Measurements from ENCODE around the gene C6orf89. TPM values are rescaled to one million over a fixed set of nuclear protein-coding genes. Genes with fewer than 3 reads are reported as not detected.

The C6orf89 gene, protein sequence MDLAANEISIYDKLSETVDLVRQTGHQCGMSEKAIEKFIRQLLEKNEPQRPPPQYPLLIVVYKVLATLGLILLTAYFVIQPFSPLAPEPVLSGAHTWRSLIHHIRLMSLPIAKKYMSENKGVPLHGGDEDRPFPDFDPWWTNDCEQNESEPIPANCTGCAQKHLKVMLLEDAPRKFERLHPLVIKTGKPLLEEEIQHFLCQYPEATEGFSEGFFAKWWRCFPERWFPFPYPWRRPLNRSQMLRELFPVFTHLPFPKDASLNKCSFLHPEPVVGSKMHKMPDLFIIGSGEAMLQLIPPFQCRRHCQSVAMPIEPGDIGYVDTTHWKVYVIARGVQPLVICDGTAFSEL
- 16.9 and 19.1 TPM in 2 replicates for total RNA-seq (2014; rRNA removed; shearing (Covaris generic))

DNA sequence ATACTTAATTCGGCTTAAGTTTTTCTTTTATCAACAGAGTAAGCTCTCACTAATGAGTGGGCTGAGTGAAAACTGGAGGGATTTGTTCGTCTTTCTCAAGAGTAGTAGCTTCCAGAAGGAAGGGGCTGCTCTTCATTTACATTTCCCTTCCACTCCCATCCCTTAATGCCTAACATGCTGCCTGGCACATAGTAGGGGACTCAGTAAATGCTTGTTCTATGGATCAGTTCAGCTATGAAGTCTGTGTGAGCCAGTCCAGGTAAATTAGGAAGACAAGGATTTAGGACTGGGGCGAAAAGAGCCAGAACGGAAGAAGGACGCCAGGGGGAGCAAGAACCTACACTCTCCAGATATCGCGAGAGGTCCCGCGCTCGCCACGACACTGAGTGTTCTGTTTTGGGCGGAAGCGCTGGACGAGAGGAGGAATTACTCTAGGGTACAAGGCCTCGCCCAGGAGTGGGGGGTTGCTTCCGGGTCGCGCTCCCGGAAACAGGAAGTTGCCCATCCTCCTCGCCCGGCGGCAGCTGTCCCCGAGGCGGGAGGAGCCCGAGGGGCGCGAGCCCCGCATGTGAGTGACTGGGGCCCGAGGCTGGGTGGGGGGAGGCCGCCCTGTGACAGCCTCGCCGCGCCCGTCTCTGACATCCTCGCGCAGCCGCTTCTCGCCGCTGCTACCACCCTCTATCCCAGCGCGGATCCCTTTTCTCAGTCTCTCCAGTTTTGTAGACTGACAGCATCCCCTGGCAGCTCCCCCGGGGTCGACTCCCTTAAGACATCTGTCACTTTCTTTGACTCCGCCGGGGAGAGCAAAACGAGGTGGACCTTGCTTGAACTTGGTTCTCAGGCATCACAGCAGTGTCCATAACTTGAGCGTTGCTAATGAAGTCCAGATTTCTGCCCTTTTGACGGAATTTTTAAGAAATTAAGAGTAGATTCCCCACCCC, at the start of gene C6orf89:
Gene C6orf89 (plus strand): TSS at position 492 of the 941 bp plus-strand sequence. CDS start 13,493 bp downstream, outside the sequence.
- peak; percentile 99 for DNase-seq (ENCODE audit: low spot score)

DNA sequence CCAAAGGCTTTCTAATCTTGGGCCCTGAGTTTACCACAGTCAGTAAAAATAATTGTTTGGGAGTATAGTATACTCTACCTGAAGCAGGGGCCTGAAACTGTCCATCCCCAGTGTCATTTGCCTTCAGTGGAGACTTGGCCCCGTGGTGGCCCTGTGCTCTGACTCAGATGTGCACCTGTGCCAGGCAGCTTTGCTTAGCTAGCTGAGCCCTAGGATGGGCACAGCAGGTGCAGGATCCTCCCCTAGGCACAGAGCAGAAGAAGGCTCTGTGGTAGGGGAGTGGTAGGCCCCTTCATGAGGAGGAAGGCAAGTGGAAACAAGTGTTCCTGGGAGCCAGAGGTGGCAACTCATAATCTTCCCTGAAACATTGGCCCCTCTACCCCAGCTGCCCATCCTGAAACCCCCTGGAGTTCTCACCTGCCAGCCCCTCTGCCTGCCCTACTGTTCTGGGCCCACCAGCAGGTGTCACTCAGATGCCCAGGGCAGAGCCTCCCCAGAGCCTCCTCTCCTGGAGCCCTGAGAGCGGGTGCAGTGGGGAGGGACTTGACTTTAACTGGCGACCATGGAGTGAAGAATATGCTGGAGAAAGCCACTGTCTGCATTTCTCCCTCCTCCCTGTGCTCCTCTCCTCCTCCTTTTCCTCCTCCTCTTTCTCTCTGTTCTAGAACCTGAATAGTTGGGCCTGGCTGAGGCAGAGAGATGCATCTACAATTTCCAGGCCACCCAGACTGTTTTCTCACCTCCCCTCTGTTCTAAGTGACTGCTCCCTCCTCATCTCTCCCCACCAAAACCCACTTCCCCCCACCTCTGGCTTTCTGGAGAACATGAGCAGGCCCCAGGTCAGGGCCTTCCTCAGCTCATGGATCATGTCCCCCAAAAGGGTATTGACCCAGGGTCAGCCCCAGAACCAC, 49.4 kb upstream of the C6orf89 start:
- DNase-seq (ENCODE audit: low spot score): no peak

DNA sequence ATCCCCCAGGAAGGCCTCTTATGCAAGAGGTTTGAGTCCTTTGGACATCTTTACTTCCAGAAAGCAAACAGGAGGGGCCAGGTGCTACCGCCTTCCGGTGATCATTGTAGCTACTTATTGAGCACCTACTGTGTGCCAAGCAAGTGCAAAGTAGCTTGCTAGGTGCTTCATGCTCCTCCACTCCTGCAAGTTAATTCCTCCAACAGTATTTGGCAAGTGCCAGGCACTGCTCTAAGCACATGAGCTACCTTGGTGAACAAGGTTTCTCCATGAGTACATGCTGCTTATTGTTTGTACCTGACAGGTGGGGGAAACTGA, 48.8 kb upstream of the C6orf89 start:
- no peak for DNase-seq (ENCODE audit: low spot score)

DNA sequence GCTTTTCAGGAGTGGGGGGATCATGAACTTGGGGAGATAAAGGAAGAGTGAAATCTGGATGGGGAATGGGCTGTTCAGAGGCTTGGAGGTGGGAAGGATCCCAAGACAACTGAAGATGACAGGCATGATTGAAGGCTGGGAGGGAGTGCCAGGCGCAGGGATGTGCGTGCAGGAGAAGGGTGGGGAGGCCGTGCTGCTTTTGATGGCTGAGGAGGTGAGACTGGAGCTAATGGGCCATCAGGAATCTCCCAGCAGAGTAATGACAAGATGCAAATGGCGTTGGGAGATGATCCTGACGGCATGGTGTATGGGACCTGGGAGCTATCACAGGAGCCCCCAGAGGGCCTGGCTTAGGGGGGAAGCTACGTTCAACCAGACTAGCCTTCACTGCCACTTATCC, 48.1 kb upstream of the C6orf89 start:
- no peak for DNase-seq (ENCODE audit: low spot score)

DNA sequence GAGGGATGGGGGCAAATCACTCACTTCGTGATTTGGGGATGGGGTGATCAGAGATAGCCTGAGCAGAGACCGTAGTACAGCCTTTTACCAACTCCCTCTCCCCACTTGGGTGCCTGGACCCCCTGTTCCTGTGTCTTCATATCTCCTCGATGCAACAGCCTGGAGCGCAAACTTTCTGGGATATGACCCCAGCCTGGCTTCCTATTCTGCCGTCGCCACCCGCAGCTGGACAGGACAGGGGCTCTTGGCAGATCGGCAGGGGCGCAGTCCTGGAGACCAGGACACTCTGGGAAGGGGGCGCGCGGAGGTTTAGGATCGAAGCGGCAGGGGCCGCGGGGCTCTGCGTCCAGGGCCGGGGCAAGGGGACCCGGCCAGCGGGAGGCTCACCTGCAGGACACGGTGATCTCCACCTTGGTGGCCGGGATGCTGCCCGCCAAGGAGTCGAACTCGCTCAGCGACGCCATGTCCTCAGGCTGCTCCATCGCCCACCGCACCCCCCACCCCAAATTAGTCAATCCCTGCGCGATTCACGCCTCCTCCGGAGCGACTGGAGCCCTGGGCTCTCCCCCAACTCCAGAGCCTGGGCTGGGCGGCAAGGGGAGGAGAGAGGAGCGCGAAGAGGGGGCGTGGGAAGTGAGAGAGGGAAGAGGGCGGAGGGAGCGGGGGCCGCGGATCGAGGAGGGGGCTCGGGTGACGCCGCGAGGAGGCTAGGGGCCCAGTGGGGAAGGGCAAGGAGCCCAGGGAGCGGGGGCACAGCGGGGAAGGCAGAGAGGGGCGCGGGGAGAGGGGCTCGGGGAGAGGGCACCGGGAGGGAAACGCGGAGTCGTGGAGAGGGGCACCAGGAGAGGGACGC, 46.6 kb upstream of the C6orf89 start, which contains the start of gene CPNE5:
Gene CPNE5 (minus strand): TSS at position 549 of the 853 bp plus-strand sequence. CDS start 67 bp downstream, at position 482.
- DNase-seq (ENCODE audit: low spot score): no peak

DNA sequence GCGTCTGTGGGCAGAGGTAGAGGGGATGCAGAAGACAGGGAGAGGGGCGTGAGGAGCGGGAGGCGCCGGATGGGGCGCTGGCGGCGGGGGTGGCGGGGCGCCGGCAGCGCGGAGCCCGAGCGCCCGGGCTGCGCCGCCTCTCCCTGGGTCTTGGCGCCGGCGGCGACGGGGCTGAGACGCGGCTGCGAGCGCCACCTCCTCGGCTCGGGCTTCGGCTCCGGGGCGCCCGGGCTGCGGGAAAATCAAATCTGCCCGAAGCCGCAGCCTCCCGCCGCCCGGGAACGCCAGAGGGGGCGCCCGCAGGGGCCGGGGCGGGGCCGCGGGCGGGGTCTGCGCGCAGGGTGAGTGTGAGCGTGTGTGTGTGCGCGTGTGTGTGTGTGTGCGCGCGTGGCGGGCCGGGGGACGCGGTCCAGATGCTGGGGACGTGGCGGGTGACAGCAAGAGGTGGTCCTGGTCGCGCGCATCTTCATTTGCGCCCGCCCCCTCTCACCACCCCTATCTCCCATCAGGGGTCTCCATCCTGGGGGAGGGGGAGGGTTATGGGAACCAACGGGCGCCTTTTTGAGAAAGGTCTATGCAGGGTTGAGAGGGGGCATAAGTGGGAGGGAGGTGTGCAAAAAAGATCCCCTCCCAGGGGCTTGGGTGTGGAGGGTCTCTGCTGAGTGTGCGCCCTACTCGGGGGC, 45.9 kb upstream of the C6orf89 start:
- DNase-seq (ENCODE audit: low spot score): no peak

DNA sequence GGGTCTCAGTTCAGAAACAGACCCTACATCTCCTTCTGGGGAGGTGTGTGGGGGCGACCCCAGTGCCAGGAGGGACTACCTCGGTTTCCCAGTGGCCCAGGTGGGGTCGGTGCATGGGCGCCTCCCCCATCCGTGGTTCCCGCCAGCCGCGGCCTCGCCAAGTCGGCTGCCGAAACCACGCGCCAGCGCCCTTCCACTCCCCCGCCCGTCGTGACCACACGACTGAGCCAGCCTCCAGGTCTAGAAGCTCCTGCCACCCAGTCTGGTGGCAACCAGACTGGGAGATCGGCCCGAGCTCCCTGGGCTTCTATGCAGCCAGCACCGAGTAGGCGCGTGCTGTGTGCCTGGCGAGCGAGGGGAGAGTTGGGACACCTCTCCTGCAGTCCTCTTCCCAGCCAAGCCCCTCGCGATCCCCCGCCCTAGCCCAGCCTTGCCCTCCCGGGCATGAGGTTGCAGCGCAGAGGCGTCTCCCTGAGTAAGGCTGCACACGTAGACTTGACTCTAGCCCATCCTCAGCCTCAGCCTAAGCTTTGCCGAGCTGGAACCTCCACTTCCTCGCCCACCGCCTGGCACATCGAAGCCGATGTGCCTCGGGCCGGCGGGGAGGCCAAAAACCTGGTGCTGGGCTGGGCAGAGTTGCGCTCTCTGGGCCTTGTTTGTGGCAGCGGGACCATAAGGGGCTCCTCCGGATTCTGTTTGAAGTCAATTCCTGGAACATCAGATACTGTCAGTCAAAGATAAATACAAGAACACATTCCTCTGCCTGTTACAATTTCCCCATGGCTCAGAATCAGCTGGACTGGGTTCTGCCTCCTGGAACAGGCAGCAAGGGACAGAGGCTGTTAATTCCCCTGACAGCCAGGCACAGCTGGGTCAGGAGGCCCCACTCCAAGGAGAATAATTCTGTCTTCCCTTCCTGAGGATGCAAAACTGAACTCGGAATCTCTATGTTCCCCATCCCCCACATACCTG, 45.0 kb upstream of the C6orf89 start:
- no peak for DNase-seq (ENCODE audit: low spot score)

DNA sequence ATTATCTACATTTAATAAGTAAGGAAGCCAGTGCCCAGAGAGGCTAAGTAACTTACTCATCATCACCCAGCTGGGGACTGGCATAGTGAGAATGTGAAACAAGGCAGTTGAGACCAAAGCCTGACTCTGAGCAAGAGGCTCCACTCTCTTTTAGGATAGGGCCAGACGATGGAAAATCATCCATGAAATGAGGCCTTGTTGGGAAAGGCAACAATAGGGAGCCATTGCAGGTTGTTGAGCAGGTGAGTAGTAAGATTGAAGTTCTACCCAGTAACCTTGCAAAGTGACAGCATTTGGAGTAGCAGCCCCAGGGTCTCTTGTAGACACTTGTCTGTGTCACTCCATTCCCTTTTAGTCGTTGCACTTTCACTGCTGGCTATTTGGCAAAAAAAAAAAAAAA, 44.0 kb upstream of the C6orf89 start:
- no peak for DNase-seq (ENCODE audit: low spot score)

DNA sequence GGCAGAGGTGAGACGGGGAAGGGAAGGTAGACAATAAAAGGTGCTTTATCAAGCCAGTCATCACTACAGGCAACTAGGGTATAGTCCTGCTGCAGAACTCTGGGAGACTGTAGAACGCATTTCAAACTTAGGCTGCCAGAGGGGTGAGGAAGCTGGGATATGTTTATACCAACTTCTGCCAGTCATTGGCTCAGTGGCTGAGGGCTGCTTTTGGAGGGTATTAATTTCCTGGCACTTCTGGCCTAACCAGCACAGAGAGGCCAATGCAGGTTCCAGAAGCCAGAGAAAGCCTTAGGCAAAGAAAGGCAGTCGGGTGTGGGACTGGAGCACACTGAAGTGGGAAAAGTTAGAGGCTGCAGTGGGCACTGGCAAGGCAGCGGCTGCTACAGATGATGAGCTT, 42.6 kb upstream of the C6orf89 start:
- no peak for DNase-seq (ENCODE audit: low spot score)

DNA sequence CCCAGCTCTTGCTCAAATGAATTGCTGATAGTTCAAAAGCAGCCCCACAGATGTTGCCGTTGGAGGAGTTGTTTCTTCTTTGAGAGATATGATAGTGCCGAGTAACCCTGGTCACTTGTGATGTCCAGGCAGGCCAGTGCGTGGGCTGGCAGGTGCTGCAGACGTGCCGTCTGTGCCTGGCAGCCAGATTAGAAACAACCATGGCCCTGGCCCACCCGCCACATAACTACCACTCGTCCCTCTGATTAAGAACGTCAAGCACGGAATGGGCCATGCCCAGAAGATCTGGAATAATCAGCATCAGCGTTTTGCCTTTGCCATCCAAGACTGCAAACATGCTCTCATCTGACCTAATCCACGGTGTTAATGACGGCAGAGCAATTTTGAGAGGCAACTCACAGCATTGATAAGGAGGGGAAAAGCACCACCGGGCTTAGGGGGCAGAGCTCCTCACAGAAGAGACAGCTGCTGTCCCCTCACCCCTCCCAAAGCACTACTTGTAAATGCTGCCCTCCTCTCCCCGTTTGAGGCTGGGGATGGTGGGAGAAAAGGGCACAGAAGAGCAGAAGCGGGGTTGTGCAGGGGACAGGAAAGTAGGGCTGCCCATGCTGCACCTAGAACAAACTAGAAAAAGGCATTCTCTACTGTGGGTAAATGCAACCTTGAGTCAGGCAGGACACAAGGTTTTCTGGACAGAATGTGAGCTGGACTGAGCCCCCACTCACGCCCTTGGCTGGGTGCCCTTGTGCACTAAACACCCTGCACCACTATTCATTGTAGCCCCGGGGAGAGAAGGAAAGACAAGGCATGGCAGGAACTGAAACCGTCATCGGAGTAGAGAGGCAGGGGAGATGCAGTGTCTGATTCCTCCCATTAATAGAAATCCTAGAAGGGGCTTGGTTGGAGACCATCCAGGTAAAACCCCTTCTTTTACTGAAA, 41.3 kb upstream of the C6orf89 start:
- DNase-seq (ENCODE audit: low spot score): no peak

DNA sequence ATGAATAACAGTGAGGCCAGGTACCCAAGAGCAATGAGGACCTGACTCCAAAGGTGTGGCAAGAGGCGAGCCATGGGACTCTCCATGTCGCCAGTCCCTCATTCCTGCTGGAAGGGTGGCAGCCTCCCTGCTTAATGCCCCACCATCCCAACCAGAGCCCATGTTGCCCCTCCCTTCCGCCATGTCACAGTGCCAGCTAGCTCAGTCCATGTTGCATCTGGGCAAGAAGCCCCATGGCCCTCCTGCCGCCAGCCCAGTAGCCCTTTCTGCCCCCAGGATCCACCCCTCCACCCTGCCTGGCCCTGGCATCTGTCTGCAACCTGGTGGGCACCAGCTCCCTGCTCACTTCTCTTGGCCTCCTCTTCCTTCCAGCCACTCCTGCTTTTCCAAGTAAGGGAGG, 40.5 kb upstream of the C6orf89 start:
- DNase-seq (ENCODE audit: low spot score): no peak

DNA sequence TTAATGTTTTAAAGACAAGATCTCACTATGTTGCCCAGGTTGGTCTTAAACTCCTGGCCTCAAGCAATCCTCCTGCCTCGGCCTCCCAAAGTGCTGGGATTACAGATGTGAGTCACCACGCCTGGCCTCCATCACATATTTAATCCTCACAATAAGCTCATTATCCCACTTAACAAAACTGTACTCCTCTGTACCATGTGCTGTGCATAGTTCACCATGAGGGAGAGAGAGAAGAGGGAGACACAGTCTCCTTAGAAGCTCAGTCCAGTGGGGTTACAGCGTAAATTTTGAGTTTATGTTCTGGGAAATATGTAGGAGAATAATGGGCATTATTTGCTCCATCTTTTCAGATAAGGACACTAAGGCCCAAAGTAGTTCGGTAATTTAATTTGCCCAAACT, 38.6 kb upstream of the C6orf89 start:
- DNase-seq (ENCODE audit: low spot score): no peak

DNA sequence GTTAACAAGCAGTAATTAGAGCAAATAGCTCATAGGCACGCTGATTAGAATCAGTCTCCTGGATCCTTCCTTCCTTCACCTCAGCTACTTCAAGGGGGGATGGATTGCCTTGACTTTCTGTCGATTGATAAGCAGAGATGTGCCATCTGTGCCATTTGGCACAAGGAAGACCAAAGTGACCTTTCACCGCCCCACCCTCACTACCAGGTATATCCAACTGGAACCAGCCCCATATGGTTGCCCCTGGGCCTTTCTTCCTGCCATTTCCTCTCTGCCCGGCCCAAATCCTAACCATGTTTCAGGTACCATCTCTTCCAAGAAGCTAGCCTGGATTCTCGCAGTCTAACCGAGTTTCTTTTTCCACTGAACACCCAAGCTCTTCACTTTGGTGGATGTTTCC, 37.8 kb upstream of the C6orf89 start:
- DNase-seq (ENCODE audit: low spot score): no peak

DNA sequence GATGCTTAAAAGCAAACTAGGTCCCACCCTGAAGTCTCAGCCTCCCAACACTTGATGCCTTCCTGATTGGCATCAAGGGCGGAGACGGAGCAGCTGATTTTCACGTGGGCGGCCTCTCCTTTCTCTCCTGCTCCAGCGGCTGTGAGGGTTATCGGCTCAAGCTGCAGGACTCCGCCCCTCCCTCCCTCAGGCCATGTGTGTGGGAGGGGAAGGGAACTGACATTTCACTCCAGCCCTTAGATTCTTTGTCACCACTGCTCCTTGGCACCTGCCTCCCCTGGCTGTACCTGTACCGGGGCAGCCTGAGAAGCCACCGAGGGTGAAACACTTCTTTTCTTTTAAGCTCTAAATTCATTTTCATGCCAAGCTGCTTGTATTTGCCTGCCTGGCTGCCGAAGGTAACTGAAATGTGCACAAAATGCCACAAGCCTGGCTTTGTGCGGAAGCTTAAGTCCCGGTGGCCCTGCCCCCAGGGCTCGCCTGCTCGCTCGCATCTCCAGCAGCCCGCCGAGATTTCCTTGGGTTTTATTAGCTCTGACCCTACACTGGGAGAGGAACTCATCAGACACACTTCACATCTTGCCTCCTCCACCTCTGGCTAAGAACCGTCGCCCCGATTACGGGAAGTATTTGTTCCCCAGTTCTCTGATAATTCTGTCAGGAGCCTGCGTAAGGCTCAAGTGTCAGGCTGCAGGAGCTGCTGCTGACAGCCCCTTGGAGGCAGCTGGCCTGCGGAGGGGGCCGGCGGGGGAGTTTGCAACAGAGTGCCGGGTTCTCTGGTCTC, 36.9 kb upstream of the C6orf89 start:
- peak; percentile 45 for DNase-seq (ENCODE audit: low spot score)

DNA sequence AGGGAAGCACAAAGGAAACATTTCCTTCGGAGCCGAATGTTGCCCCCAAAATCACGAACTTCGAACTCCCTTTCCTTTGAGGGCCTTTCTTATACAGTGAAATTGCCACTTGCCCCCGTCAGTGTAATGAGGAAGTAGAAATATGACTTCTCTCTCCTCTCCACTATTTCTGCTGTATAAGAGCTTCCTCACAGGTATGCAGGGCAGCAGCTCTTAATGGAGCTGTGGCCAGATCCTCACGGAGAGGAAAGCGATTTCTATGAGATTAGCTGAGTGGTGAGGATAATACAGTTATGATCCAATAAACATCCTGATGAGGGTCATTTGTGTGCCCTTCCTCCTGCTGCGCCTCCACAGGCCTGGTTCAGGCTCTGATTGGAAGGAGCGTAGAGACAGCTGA, 35.7 kb upstream of the C6orf89 start:
- no peak for DNase-seq (ENCODE audit: low spot score)

DNA sequence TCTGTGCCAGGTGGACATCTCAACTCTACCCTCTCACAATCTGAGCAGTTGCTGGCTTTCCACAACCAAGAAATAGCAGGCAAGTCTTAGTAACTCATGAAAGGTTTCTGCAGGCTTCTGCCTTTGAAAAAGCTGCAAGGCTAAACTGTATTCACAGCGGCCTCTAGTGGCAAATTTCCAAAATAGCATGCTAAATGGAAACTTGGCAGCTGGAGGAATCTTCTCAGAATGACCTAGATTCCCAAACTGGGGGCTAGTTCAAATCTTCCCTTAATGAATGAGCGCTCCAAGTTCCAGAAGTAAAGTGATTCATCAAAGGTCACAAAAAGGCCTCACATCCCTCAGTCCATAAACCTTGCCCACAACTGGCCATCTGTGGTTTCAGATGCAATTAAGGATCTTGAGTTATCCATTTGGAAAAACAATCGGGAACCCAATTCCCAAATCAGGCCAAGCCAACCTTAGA, 34.6 kb upstream of the C6orf89 start:
- DNase-seq (ENCODE audit: low spot score): peak; percentile 81

DNA sequence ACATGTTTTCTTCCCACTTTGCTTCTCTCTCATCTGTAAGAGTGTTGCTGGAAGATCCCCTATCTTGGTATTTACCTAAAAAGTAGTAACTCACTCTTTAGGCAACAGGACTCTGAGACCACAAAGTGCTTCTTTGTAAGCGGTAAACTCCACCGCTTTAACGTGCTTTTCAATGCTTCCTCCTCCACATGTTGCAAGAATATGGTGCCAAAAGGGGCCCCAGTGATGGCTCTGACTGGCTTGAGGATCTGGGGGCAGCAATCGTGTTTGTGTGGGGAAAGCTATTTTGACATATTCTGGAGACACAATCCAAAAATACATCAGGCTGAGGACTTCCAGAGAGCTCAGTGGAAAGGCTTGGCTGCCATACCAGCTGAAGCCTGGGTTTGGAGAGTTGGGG, 34.1 kb upstream of the C6orf89 start:
- no peak for DNase-seq (ENCODE audit: low spot score)

Data from HT-29 (cell line).